NCI-H2227 (cell line): ENCODE results near the gene BPHL.
"Not testable (repeated sequence)": the region's sequence is repeated elsewhere in the genome, so short reads cannot be mapped to it uniquely, and the experiment has no call there.

Source experiments
- DNase-seq: peaks from one replicate; lab custom pipeline; 2025; ENCODE audit not compliant: unreplicated experiment; lab: John Stamatoyannopoulos, UW

The BPHL gene

DNA sequence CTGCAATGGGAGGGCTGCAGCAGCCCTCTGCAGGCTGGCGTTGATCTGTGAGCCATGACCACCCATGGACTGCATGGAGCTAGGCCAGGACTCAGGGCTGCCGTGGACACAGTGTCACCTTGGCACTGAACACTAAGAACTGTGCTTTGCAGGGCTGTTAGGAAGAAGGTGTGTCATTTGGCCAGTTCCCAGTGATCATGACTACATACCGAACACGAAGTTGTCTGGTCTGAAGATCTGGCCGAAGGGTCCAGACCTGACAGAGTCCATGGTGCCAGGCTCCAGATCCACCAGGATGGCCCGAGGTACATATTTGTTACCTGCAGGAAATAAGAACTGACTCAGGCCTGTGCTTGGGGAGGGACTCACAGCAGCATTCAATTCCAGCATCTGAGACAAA, 36.9 kb downstream of the BPHL start:
- not testable (repeated sequence) for DNase-seq

DNA sequence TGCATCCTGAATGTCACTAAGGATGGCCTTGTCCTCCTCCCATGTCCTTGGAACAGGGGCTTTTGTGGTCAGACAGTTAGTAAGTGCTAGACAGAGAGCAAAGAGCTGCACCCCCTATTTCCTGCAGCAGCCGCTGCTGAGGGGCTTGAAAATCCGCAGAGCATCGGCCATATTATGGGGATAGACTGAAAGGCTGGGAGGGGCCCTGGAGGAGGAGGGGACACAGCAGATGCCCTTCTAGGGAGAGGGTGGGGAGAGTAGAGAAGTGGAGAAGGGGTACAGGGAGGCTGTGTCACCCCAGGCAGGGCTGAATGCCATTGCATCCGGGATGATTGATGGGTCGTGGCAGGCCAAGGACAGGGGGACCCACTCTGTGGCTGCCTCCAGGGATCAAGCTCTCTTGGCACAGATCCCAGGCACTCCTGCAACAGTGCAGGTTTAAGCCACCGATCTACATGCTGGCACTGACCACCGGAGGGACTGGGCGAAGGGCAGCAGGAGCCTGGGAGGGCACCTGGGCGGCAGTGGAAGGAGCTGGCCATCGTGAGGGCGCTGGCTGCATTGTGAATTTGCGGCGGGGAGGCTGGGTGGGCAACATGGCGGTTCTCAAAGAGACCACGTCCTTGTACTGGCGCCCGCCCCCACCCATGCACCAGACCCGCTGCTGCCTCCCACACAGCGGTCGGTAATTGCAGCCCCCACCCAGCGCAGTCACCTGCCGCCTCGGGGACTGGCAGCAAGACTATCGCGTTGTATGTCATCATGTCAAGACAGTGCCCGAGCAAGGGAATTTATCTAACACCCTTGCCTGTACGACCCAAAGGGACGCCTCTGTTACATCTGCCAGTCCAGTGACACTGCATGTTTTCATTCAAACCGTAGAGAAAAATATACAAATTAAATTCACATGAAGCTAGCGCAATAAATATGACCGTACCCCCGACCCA, 37.9 kb downstream of the BPHL start:
- peak; percentile 73 for DNase-seq

- peak; percentile 93 for DNase-seq
These were observed 38.8 kb downstream of the BPHL start, which contains the start of gene TUBB2A for GRCh38 chr6:3157131-3157933. Gene TUBB2A, minus strand, starts transcription at chr6:3157544. Its CDS starts 81 bp downstream, at chr6:3157463.

GRCh38 chr6:3159805-3160781, 41.6 kb downstream of the BPHL start:
- DNase-seq, result peak; percentile 87

GRCh38 chr6:3162067-3162497, 43.6 kb downstream of the BPHL start:
- peak; percentile 39 for DNase-seq

GRCh38 chr6:3162565-3163247, 44.2 kb downstream of the BPHL start:
- DNase-seq, result peak; percentile 91

DNA sequence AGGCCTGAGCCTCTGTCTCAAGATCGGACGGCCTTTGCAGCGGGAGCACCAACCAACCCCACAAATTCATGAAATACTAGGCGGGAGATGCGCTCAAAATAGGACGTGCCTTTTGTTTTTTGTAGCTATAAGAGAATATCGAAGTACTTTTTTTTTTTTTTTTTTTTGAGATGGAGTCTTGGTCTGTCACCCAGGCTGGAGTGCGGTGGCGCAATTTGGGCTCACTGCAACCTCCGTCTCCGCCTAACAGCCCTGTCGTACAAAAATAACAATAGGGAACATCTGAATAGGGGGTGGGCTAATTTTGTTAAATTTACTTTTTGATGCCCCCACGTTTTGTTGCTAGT, 44.7 kb downstream of the BPHL start:
- DNase-seq, result no peak

DNA sequence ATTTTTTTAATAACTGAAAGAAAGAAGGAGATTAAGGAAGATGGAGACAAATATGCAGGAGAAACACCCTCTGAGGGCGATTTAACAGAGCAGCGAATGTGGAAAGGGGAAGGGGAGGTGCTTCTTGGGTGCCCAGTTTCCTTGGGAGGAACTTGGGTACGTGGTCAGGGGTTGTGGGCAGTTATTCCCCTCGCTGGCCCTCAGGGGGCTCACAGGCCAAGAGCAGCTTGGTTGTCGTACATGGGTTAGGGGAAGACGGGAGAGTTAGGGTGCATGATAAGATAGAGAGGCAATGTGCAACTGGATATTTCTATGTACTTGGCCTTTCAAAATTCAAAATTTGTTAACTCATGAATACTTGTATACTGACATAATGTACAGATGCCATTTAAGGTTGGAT, 45.9 kb downstream of the BPHL start:
- DNase-seq, result no peak

DNA sequence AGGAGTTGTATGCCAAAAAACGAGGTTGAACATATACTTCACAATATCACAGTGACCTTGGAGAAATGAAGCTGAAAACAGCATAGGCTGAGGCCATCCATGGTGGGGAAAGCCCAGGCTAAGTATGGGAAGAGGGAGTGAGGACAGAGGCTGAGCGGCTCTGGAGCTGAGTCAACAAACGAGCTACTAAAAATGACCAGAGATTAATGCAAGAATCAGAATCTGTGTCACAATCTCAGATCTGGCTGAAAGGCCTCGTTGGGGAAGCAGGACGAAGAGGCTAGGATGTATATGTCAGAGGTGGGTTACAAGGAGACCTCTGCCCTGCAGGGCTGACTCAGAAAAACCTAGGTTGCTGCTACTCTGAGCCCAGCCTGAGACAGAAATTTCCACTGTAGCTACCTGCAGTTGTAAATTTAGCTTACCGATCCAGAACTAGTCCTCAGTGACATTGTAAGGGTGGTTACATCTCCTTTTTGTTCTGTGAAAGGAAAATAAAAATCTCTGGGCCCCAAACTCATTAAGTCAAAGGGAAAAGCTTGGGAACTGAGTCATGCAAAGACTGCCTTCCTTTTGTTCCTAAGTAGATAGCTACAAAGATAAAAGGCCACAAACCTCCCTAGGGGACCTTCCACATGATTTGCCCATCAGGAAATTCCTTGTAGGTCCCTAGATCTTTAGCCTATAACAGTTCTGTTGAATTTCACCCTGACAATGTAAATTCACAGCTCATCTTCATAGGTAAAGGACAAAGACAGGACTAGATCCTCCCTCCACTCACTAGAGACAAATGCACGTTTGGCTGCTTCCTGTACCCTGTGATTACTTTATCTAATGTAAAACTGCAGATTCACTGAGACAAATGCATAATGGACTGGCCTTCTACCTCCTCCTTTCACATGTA, 47.4 kb downstream of the BPHL start:
- peak; percentile 23 for DNase-seq

DNA sequence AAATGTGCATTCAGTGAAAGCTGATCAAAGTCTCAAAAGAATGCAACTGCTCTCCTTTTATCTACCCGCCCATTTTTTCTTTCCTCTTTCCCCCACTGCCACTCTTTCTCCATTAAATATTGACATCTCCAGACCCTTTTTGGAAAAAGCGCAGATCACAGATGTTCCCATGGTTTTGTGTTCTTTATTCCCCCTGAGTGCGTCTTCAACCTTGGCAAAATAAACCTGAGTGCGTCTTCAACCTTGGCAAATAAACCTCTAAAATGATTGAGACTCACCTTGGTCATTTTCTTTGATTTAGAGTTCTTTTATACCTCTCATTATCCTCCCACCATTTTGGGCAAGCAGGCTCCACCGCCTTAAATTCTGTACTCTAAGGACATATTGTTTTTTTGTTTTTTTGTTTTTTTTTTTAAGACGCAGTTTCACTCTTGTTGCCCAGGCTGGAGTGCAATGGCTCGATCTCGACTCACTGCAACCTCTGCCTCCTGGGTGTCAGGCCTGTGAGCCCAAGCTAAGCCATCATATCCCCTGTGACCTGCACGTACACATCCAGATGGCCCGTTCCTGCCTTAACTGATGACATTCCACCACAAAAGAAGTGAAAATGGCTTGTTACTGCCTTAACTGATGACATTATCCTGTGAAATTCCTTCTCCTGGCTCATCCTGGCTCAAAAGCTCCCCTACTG, 48.2 kb downstream of the BPHL start:
- not testable (repeated sequence) for DNase-seq

GRCh38 chr6:3168046-3168445, 49.5 kb downstream of the BPHL start:
- not testable (repeated sequence) for DNase-seq

DNA sequence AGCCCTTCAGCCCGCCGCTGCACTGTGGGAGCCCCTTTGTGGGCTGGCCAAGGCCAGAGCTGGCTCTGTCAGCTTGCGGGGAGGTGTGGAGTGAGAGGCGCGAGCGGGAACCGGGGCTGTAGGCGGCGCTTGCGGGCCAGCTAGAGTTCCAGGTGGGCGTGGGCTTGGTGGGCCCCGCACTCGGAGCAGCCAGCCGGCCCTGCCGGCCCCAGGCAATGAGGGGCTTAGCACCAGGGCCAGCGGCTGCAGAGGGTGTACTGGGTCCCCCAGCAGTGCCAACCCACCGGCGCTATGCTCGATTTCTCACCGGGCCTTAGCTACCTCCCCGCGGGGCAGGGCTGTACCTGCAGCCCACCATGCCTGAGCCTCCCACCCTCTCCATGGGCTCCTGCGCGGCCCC, 52.2 kb downstream of the BPHL start:
- not testable (repeated sequence) for DNase-seq

- DNase-seq, result not testable (repeated sequence)
These were observed 53.0 kb downstream of the BPHL start for GRCh38 chr6:3171313-3172175.

DNA sequence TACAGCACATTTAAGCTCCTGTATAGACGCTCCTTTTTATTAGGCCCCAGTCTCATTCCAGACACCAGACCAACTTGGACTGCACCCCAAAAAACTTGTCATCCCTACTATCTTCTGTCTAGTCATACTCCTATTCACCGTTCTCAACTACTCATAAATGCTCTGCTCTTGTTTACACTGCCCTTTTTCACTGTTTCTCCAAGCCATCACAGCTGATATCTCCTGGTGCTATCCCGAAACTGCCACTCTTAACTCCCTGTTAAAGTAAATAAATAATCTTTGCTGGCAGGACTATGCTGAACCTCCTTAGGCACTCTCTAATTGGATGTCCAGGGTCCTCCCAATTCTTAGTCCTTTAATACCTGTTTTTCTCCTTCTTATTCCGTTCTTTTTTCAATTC, 54.3 kb downstream of the BPHL start:
- not testable (repeated sequence) for DNase-seq

GRCh38 chr6:3173636-3174089, 55.2 kb downstream of the BPHL start:
- DNase-seq, result not testable (repeated sequence)

GRCh38 chr6:3175715-3176402, 57.3 kb downstream of the BPHL start:
- no peak for DNase-seq
